AG08395 (cell line): Measurements from ENCODE around the gene SHC2.
"Not testable (repeated sequence)": the region's sequence is repeated elsewhere in the genome, so short reads cannot be mapped to it uniquely, and the experiment has no call there.

Experiments
- DNase-seq: peaks from one replicate; pipeline ENCODE4 v3.0.0; 2012; ENCODE audit warnings: mixed read lengths, low spot score

SHC2 gene

GRCh38 chr19:389255-389934 lies 71.4 kb downstream of the SHC2 start:
- DNase-seq: no peak

GRCh38 chr19:388691-389090 lies 72.1 kb downstream of the SHC2 start:
- DNase-seq: no peak

GRCh38 chr19:387777-388176 lies 73.1 kb downstream of the SHC2 start:
- DNase-seq: no peak

GRCh38 chr19:386632-387301 lies 74.1 kb downstream of the SHC2 start:
- DNase-seq: not testable (repeated sequence)

- DNase-seq: not testable (repeated sequence)
Measured at GRCh38 chr19:386189-386588, 74.6 kb downstream of the SHC2 start.

GRCh38 chr19:384799-385169 lies 76.0 kb downstream of the SHC2 start:
- DNase-seq: no peak

- DNase-seq: no peak
Measured at GRCh38 chr19:383922-384798, 76.7 kb downstream of the SHC2 start.

- DNase-seq: no peak
Measured at GRCh38 chr19:383040-383439, 77.8 kb downstream of the SHC2 start.

- DNase-seq: peak; percentile 63
Measured at GRCh38 chr19:382578-382977, 78.3 kb downstream of the SHC2 start.

- DNase-seq: not testable (repeated sequence)
Measured at GRCh38 chr19:381901-382300, 78.9 kb downstream of the SHC2 start.

- DNase-seq: not testable (repeated sequence)
Measured at GRCh38 chr19:380618-381219, 80.1 kb downstream of the SHC2 start.

GRCh38 chr19:379796-380195 lies 81.0 kb downstream of the SHC2 start:
- DNase-seq: no peak

GRCh38 chr19:378706-379105 lies 82.1 kb downstream of the SHC2 start:
- no peak for DNase-seq

- DNase-seq: no peak
Measured at GRCh38 chr19:377801-378581, 82.8 kb downstream of the SHC2 start.

GRCh38 chr19:376111-376470 lies 84.7 kb downstream of the SHC2 start:
- DNase-seq: no peak

- no peak for DNase-seq
Measured at GRCh38 chr19:375395-376110, 85.3 kb downstream of the SHC2 start.

GRCh38 chr19:374886-375235 lies 86.0 kb downstream of the SHC2 start:
- no peak for DNase-seq

GRCh38 chr19:374183-374885 lies 86.5 kb downstream of the SHC2 start:
- no peak for DNase-seq

- no peak for DNase-seq
Measured at GRCh38 chr19:373391-374182, 87.2 kb downstream of the SHC2 start.
